Stimulated activated CD8-positive, alpha-beta memory T cell treated with anti-CD3 and anti-CD28 coated beads, Interleukin-4, amount 100 ng/mL, for 1 hour (primary cell): ENCODE results near the gene RNASEH2A.
"Not testable (repeated sequence)": the region's sequence is repeated elsewhere in the genome, so short reads cannot be mapped to it uniquely, and the experiment has no call there.

Source experiments
- DNase-seq, 2 donors: peaks; one replicate each; pipeline ENCODE4 v3.0.0-alpha.2; 2020; ENCODE audit warnings: low read depth in 2 of 2, low spot score in 1 of 2

The RNASEH2A gene

DNA sequence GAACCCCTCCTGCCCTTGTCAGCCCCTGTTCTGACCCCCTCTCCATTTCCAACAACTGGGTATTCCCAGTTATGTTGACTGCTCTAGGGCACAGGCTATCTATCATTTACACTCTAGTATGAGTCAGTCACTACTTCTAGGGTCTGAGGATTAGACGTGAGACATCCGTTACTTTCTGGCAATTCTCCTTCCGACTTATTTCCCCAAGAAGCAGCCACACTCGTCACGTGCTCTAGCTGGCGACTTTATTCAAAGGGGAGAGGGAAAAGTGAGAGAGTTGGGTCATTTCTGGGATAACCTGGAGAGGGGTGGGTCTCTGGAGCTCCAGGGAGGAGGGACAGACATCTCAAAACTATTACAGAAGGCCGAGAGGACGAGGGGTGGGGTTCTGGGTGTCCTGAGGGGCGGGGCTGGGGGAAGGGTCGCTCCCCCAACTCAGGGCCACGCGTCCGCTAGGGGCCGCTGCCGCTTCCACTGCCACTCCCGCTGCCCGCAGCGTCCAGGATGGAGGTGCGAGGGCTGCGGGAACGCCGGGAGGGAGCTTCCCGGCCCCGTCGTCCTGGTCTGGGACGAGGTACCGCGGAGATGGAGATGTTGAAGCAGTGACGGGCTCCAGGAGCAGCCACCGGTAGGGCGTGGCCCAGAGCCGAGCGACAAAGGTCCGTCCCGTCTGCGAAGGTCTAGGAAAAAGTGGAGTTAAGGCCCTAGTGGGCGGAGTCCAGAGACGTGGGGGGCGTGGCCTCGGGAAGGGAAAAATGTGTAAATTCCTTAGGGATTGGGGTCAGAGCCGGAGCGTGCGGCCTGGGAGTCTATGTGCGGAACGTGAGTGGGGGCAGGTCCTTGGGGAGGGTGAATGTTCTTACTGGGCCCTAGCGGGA, 19.1 kb downstream of the RNASEH2A start:
- DNase-seq: no peak

DNA sequence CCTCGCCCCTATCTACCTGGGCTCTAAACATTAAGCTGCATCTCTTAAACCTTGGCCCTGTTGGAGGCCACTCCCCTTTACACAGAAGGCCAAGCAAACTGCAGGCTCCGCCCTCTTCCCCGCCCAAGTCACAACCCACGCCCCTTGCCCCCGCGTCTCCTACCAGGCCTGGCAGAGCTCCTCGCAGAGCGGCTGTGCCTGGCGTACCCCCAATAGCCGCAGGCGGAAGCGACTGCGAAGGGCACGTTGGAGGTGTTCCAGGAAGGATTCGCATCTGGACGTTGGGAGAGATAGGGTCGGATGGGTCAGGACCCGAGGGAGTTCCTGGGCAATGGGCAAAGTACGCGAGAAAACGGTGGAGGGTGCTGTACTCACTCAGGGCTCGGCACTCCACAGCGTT, 22.1 kb downstream of the RNASEH2A start:
- DNase-seq: no peak

DNA sequence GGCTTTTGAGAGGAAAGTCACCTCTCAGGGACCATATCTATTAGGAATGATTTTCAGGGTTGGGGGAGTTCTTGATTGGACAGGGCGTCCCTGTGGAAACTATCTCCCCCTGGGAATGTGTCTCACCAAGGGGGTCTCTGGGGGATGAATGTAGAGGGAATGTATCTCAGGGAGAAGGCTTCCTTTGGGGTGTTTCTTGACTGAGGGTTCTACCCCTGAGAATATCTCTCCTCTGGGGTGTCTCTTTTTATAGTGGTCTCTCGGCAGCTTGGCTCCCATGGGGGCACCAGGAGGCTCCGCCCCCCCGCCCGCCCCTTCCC, 27.0 kb downstream of the RNASEH2A start:
- no peak for DNase-seq

DNA sequence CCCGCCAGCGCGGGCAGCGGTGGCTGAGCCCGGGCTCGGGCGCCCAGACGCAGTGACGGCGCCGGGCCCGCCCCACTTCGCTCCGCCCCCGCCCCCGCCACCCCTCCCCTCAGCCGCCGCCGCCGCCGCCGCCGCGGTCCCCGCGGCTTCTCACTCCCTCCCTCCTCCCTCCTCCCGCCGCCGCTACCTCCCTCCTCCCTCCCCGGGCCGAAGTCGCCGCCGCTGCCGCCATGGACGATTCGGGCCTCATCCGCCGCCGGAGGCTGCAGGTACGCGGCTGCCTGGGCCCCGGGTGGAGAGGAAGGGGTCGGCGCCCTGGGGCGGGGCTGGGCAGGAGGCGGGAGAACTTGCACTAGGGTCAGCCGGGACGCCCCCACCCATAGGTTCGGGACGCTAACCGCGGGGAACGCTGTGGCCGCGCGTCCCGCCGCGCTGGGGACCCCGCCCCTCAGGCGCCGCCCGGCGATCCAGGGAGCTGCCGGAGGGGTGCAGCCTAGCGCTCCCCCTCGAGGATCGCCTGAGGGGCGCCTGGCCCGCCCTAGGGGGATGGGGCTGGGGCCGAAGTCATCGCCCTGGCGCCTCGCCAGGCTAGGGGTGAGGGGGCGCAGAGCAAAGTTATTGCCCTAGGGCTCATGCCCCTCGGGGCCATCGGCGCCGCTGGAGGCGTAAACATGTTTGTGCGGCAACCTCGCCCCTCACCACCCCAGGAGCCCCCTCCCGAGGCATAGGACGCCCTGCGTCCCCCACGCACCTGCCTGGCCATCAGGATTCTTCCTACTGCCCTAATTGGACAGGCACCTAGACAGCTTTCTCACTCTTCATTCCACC, 27.6 kb downstream of the RNASEH2A start:
- DNase-seq: no peak

DNA sequence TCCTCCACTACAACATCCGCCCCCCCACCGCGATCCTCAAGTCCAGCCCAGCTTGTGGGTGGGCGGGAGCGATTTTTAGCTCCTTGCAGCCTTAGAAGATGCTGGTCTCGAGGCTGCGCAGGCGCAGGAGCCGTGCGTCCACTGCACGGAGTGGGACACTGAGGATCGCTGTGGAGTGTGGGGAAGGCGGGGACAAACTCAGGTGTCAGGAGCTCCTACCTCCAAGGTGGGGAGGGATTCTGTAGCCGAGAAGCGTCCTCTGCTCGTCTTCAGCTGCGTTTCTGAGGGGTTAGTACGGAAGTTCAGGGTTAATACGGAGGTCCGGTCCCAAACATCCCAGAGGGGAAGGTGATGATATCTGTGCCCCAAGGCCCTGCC, 28.2 kb downstream of the RNASEH2A start, which contains the start of gene RTBDN:
TSS of gene RTBDN (minus strand) at position 14 of the 378 bp plus-strand sequence. CDS start 4,600 bp downstream, outside the sequence.
- DNase-seq: no peak

DNA sequence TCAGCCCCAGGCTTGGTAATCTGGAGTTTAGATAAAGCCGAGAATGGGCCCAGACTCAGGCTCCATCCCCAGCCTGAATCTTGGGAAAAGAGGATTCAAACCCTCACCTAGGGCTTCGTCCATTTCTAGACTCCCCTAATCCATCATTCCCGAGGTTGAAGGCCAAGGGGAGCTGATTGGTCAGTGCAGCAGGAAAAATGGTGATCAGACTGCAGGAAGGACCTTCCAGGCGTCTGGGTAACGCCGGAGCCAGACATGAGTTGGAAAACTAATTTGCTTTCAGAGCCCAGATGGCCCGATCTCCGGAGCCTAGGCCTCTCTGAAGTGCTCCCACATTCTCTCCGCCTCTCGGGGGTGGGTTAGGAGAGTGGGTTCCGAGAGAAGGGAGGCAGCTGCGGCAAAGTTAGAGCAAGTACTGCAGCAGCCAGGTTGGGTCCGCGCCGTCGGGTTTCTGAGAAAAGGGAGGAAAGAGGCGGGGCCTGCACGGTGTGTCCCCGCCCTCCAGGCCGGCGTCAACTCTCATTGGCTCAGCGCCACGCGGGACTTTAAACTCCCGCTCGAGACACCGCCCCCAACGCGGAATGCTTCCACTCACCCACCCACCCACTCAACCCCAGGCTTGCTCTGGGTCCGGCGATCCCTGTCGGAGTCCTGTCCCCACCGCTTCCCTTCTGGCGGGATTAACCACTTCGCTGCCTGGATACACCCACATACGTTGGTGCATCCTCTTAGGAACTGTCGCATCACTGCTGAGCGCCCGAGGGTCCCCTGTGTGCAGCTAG, 28.8 kb downstream of the RNASEH2A start:
- DNase-seq: no peak

DNA sequence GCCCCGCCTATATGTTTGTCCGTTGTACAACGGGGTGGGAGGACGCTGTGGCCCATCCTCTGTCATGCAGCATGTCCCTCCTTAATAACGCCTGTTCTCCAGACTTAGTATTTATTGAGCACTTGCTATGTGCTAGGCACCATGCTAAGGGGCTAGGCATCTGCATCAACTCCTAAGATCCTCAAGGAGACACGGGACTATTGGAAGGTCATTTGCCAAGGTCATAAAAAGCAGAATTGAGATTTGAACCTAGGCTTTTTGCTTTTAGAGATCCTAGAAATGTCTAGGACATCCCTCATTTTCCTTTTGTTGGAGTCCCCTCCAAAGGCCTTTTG, 30.1 kb downstream of the RNASEH2A start:
- no peak for DNase-seq

DNA sequence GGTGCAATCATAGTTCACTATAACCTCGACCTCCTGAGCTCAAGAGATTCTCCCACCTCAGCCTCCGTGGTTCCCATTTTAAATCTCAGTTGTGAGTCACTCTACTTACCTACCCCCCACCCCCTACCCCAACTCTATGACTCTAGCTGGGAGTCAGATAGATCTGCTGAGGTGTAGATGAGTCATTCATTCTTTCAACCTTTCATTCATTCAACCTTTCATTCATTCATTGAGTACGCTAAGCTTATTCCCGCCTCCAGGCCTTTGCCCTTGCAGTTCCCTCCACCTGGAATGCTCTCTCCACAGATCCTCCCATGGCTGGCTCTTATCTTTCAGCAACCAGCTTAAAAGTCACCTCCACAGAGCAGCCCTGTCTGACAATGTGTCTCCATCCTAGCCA, 30.8 kb downstream of the RNASEH2A start:
- DNase-seq: no peak

DNA sequence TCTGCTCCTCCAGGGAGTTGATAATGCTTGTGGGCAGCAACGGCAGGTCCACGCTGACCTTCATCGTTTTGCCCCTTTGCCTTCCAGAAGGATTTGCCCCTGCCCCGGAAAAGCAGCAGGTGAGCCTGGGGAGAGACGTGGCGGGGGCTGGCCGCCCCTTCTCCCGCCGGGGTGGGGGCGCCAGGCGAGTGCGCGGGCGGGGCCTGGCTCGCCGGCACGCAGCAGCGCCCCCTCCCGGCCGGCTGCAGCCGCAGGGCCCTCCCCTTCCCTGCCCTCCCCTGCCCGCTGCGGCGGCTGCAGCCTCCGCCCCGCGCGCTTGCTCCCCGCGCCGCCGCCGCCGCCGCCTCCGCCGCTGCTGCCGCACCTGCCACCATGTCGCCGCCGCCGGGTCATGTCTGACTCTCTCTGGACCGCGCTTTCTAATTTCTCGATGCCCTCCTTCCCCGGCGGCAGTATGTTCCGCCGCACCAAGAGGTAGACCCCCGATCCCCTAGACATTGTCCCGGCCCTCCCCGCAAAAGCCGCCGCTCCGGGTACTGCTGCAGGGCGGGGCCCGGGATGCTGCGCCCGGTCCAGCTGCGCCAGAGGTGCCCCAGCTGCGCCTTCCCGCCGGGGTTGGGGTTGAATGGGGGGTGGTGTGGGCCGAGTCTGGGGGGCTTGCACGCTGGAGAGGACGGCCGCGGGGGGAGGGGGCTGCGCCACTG, 31.9 kb downstream of the RNASEH2A start, which contains the start of gene MAST1:
TSS of gene MAST1 (plus strand) at position 334 of the 704 bp plus-strand sequence. CDS start at position 392, 58 bp downstream.
- no peak for DNase-seq

DNA sequence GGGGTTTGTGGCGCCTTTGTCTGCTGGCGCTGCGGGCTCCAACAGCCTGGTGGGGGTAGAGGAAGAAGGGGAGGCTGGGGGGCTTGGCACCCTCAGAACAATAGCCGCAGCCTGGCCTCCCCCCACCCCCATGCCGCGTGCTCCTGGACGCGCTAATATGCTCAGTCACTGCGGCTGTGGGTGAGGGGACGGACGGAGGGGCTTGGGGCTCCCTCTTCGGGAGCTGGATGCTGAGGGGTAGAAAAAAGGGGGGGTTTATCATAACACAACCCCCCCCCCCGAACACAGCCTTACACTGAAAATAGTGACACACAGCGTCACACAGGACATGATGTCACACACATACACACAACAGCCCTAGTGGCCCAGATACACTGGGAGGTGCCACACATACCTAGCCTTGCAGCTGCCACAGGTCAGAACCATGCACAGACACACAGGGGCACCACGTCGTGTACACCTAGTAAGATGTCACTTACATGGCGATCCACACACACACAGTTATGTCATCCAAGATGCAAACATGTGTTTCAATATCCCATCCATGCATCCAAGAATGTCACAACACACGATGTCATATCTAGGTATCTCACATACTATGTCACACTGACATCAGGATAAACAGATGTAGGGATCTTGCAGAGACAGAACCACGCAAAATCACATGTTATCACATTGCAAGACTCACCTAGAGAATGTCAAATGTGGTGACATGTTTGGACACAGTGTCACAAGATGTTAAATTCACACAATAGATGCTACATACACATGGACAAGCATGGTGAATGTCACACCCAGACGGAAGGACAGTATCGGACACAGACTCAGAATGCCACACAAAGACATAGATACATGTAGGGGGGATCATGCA, 32.7 kb downstream of the RNASEH2A start:
- no peak for DNase-seq

DNA sequence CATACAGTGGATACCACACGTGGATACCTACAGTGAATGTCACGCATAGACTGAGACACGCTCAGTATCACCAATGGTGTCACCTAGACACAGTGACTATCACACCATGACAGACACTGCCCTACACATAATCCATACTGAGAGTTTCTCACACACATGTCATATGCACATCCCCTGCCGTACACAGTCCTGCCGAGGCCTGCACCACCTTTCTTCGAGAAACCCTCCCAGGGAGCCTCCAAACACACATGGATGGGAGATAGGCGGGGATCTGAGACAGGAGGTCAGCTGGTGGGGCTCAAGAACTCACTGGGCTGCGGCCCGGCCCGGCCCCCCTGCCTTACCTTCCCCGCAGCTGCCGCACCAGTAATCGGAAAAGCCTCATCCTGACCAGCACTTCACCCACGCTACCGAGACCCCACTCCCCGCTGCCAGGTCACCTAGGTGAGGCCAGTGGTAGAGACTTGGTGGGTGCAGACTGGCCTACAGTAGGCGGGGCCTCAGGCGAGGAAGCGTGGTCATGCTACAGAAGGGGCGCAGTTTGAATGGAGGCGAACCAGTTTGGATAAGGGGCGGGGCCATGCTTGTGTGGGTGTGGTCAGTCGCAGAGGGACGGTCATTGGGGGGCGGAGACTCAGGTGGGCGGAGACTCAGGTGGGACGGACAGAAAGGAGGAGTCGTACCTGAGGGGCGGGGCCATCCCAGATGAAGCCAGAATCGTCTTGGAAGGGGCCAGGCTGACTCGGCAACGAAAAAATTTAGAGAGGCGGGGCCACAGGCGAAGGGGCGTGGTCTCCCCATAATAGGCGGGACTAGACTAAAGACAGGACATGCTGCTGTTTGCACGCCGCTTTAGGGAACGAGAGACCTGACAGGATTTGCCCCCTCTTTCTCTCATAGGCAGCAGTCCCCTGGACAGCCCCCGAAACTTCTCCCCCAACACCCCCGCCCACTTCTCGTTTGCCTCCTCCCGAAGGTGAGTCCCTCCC, 34.0 kb downstream of the RNASEH2A start:
- DNase-seq: no peak

DNA sequence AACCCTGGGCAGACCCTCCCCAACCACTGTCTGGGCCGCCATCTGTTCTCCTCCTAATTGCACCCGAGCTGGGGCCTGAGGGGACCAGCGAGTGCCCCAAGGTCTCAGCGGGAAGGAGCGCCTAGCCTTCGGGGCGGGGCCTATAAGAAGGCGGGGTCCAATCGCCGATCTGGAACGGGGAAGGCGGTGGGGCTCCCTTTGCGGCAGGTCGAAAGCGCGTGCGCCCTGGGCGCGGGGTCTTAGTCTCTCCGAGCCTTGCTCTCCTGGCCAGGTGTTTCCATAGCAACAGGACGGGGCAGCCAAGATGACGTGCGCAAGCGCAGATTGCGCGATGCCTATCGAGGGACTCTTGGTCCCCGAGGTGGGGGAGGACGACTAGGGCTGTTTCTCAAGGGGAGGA, 34.7 kb downstream of the RNASEH2A start:
- DNase-seq: no peak

DNA sequence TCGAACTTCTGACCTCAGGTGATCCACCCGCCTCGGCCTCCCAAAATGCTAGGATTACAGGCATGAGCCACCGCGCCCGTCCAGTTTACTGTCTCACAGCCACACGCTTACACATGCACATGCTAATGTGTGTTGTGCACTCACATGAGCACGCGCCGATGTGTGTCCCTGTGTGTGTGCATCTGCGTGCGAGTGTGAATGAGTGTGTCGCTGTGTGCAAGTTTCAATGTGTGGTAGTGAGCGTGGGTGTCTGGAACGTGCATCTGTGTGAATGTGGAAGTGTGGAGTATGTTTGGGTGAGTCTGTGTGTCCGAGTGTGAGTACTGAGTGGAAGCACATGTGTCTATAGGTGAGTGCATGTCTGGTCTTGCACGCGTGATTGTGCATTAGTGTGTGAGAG, 36.1 kb downstream of the RNASEH2A start:
- DNase-seq: no peak

DNA sequence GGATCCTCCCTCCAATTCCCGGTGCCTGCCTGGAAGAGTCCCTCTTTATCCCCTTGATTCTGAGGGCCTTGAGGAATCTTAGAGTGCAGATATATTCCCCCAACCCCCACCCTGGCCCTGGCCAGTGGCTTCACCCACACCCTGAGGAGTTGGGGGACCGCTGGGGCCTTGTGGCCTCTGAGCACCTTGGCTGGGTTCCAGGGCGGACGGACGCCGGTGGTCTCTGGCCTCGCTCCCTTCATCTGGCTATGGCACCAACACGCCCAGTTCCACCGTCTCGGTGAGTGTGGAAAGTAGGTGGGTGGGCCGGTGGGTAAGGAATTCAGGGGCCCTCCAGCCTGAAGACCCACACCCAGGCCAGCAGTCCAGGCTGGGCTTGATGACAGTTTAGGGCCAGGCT, 36.9 kb downstream of the RNASEH2A start:
- DNase-seq: no peak

DNA sequence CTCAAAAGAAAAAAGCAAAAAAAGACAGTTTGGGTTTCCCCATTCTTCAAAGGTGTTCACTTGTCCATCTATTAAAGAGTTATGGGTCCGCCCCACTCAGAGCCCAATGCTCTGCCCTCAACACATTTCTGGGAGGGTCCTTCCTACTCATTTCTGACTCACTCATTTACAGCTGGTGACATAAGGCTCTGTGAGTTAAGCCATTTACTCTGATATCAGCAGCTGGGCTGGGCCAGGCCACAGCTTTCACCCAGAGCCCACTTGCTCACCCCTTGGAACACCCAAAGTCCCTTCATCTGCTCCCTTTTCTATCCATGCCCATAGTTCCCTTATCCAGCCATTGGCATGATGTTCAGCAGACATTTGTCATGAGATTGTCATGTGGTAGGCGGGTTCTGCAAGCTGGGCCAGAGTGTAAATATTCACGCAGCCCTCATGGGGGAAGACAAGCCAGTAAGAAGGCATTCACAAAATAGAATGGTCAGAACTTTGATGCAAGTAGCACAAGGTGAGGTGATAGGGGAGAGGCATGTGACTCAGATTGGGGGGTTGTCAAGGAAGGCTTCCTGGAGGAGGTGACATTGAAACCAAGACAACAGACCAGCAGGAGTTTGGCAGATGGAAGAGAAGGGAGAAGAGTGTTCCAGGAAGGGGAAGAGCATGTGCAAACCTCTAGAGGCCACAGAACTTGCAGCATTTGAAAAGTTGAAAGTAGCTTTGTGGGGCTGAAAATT, 37.8 kb downstream of the RNASEH2A start:
- no peak for DNase-seq

DNA sequence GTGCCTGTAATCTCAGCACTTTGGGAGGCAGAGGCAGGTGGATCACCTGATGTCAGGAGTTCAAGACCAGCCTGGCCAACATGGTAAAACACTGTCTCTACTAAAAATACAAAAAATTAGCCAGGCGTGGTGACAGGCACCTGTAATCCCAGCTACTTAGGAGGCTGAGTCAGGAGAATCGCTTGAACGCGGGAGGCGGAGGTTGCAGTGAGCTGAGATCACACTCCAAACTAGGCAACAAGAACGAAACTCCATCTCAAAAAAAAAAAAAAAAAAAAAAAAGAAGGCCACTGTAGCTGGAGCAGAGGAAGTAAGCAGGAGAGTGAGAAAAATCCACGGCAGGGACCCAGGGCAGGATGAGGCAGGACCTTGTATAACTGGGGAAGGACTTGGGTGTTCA, 40.2 kb downstream of the RNASEH2A start:
- not testable (repeated sequence) for DNase-seq

DNA sequence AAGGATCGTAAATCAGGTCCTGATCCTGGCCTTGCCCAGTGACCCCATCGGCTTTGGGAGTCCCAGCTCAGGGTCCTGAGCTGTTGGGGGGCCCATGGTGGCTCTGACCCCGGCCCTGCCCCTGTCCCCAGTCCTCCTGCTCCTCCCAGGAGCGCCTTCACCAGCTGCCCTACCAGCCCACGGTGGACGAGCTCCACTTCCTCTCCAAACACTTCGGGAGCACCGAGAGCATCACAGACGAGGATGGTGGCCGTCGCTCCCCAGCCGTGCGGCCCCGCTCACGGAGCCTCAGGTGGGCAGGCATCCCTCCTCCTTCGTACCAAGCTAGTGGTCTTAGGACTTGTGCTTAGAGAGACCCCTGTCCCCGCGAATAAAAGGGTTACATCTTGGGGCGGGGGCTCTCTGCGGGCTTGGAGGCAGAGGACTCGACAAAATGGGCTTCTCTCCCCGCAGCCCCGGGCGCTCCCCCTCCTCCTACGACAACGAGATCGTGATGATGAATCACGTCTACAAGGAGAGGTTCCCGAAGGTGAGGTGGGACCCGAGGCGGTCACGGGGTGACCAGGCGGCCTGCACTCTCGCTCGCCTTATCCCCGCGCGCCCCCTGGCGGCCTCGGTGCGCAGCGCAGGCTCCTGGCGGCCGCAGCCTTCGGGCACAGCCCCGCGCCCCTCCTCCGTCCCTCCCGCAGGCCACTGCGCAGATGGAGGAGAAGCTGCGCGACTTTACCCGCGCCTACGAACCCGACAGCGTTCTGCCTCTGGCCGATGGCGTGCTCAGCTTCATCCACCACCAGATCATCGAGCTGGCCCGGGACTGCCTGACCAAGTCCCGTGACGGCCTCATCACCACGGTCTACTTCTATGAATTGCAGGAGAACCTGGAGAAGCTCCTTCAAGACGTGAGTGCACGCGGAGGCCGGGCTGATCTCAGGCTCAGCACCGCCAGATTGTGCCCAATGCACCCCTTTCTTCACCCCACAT, 41.1 kb downstream of the RNASEH2A start:
- DNase-seq: peak; percentile 66 to 68
